GM21390 (cell line): ENCODE results near the gene SERPINE1.

ENCODE experiments used
- ATAC-seq: cut with Tn5 transposase; IDR thresholded peaks from one replicate; pipeline ENCODE4 v1.9.1; 2021; ENCODE audit not compliant: unreplicated experiment

SERPINE1 gene

GRCh38 chr7:101166909-101167644 is 40.2 kb downstream of the SERPINE1 start:
- ATAC-seq: no peak

DNA sequence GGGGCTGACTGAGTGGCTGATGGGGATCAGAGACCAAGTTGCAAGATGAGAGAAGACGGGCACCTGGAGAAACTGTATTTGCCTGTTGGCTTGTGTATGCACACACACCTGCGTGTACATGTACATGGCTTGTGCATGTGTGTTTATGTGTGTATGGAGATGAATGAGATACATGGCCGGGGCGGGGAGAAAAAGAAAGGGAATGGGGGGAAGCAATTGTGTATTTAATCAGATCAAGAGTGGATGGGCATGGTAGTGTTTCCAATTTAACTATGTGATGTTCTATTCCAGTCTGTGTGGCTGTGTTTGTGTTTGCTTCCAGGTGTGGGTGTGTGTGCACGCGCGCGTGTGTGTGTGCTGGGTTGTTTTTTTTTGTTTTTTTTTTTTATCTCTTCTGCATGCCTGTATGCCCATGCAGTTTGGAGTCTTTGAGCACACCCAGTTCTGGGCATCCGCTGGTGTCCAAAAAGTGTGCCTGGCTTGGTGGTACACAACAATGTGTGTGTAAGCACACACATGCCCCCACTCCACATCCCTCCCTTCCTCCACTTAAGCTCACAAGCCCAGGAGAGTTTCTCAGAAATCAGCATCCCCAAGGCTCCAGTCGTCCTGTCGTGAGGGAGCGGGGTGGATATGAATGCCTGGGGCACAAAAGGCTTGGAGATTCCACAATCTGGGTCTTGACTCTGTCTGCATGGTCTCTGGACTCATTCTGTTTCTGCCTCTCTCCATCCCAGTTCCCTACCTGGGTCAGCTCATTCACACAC is 40.9 kb downstream of the SERPINE1 start:
- ATAC-seq: no peak

DNA sequence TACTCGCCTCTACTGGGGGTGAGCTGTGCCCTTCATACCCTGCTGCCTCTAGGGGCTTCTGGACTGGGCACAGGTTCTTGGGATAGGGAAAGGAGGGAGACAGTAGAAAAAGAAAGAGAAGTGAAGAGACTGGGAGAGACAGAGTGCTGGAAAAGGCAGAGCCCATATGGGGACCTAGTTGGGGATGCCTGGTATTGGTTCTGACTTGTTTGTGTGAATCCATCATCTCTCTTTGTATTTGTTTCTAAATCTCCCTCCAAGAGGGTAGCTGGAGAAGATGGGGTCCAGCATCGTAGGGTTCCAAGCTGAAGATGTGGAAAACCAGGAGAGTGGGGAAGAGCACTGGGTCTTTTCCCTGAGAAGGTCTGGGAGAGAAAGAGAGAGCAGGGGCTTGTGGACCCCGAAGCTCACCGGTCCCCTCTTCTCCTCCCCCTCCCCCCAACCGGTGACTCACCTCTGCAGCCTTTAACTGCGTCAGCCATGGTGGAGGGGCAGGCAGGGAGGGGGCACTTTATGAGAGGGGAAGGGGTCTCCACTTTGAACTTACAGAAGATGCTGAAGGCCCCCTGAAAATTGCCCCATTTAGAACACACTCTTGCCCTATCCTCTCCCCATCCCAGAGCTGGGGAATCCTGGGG is 41.6 kb downstream of the SERPINE1 start:
- ATAC-seq: no peak

DNA sequence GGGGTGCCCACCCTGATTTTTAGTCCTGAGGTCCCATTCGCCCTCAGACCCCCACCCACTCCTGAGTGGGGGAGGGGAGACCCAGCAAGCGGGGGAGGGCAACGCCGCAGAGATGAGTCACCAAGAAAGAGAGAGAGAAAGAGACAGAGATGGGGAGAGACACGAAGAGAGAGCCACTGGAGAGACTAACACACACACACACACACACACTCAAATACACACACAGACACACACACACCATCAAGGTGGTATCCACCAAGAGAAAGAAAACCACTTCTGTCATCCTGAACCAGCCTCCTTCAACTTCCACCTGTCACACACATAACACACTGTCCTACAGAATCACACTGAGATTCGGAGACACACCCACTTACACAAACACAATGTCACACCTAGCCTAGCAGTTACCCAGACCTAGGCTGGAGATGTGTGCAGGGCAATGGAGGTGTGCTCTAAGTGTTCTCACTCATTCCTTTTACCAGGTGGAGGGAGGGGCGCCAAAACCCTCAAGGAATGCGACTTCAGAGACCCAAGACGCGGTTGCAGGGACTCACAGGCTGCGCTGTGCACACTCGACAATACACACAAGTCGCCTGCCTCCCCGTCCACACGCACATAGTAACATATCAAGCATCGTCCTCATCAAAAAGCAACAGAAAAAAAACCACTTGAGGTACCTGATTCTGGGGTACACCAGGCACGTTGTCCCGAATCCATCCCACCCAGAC is 42.4 kb downstream of the SERPINE1 start:
- ATAC-seq: no peak

GRCh38 chr7:101169838-101170551 is 43.1 kb downstream of the SERPINE1 start:
- ATAC-seq: no peak

- no peak for ATAC-seq
Measured at GRCh38 chr7:101170617-101171441, 43.9 kb downstream of the SERPINE1 start.

DNA sequence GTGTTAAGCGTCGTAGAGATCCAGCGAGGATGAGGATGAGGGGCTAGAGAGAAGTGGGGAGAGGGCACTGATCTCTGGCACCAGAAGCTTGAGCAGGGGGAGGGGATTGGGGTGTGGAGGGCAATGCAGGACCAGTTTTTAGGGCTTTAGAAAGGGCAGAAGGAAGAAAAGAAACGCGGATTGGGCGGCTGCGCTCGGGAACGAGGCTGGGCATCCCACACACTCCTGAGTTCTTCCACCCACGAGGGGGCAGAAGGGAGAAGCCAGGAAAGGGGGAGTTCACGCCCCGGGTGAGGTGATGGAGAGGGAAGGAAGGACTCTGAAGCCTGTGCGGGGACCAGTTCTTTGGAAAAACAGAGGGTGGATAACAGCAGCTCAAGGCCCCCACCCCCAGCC is 44.5 kb downstream of the SERPINE1 start:
- no peak for ATAC-seq

GRCh38 chr7:101172005-101172853 is 45.3 kb downstream of the SERPINE1 start:
- ATAC-seq: no peak

GRCh38 chr7:101172854-101173751 is 46.2 kb downstream of the SERPINE1 start:
- ATAC-seq: no peak

DNA sequence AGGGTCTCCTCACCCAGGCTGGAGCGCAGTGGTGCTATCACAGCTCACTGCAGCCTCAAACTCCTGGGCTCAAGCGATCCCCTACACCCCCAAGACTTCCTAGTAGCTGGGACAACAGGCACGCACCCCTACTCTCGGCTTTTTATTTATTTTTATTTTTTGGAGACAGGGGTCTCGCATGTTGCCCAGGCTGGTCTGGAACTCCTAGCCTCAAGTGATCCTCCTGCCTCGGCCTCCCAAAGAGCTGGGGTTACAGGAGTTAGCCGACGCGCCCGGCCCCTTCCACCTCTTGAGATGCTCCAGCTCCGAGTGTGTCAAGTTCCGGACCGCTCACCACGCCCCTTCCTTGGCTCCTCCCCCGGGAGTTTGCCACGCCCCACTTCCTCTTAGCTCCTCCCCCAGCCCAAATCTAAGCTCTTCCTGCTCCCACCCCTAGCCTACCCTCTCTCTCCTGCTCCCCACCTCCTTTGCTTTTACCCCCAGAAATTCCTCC is 46.9 kb downstream of the SERPINE1 start:
- ATAC-seq: no peak

DNA sequence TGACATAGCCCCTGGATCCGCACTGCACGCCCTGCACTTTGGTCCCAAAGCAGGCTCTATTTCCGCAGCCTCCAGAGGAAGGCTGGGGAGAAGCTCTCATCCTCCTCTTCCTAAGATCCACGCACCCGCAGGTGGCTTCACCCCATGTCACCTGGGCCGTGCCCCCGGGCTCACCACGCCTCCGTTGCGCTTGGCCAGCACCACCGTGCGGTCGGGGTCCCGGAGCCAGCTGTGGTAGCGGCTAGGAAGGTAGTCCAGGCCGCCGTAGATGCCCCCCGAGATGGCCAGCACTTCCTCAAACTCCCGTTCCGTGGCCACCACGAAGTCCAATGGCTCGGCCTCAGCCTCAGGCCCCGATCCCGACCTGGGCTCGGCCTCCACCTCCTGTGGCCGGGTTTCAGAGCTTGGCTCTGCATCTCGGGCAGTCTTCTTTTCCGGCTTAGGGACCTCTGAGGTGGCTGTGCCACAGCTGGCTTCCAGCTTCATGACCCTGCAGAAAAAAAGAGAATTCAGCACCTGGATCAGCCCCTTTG is 47.5 kb downstream of the SERPINE1 start:
- ATAC-seq: no peak

- ATAC-seq: no peak
Measured at GRCh38 chr7:101175664-101176063, 48.8 kb downstream of the SERPINE1 start.

- no peak for ATAC-seq
Measured at GRCh38 chr7:101177644-101178043, 50.7 kb downstream of the SERPINE1 start.

GRCh38 chr7:101179117-101179516 is 52.2 kb downstream of the SERPINE1 start:
- ATAC-seq: no peak

DNA sequence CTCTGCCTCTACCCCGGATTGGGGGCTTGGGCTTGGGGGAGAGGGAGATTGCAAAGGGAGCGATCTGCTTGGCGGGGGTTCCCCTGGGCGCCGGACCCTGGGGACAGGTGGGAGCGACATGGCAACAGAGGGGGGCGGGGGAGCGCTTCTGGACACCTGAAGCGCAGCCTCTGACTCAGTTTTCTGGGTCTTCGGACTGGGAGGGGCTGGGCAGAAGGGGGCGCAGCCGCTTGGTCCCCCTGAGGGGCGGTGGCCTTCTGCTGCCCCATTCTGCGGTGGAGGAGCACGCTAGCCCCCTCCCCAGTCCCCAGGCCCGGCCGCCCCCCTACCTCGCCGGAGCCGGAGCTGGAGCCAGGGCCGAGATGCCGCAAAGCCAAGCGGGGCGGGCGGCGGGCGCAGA is 52.8 kb downstream of the SERPINE1 start:
- ATAC-seq: no peak

- ATAC-seq: no peak
Measured at GRCh38 chr7:101180130-101180755, 53.3 kb downstream of the SERPINE1 start, which contains the start of gene NAT16. NAT16 (minus strand) TSS chr7:101180293; CDS start chr7:101174807, 5,486 bp downstream.
